HepG2 (cell line): ENCODE measurements around the gene RHOT2. TPM values are rescaled to one million over a fixed set of nuclear protein-coding genes. Genes with fewer than 3 reads are reported as not detected.

Experiments used
- ARNT ChIP-seq: fragments of 450-650 bp; IDR thresholded peaks from 2 replicates; pipeline ENCODE4 v1.6.1; 2017
- CHD2 ChIP-seq: IDR thresholded peaks from 2 replicates; pipeline ENCODE4 v1.6.1; 2011; ENCODE audit warnings: low read depth, low read length, improper control_type of control experiment
- HOXD1 ChIP-seq: sonication (generic); formaldehyde crosslinking; IDR thresholded peaks from 2 replicates; pipeline ENCODE4 v1.5.0; 2020; ENCODE audit warnings: missing genetic modification reagents
- NFE2L1 ChIP-seq: sonication (generic); formaldehyde crosslinking; IDR thresholded peaks from 2 replicates; pipeline ENCODE4 v1.4.0; 2020; ENCODE audit warnings: missing genetic modification reagents, mild to moderate bottlenecking, borderline replicate concordance
- NRL ChIP-seq: sonication (generic); formaldehyde crosslinking; IDR thresholded peaks from 2 replicates; pipeline ENCODE4 v1.5.0; 2020; ENCODE audit warnings: missing genetic modification reagents, mild to moderate bottlenecking, moderate library complexity, borderline replicate concordance
- PRPF4 ChIP-seq: fragments of 200-400 bp; formaldehyde crosslinking; IDR thresholded peaks from 2 replicates; pipeline ENCODE4 v1.6.1; 2016; ENCODE audit warnings: low read length, low read depth; ENCODE audit not compliant: poor library complexity, severe bottlenecking
- RFX1 ChIP-seq: fragments of 450-650 bp; IDR thresholded peaks from 2 replicates; pipeline ENCODE4 v1.6.1; 2017
- RFXAP ChIP-seq: sonication (generic); formaldehyde crosslinking; IDR thresholded peaks from 2 replicates; pipeline ENCODE4 v1.4.0; 2020; ENCODE audit warnings: missing genetic modification reagents, borderline replicate concordance
- THAP7 ChIP-seq: sonication (generic); formaldehyde crosslinking; IDR thresholded peaks from 2 replicates; pipeline ENCODE4 v1.8.1; 2023; ENCODE audit warnings: mild to moderate bottlenecking, missing genetic modification reagents
- ZFP82 ChIP-seq: sonication (generic); formaldehyde crosslinking; IDR thresholded peaks from 2 replicates; pipeline ENCODE4 v1.5.1; 2020; ENCODE audit warnings: mild to moderate bottlenecking, missing genetic modification reagents, borderline replicate concordance
- ZHX2 ChIP-seq, 2 experiments: sonication (generic) in 1 of 2; formaldehyde crosslinking in 1 of 2; IDR thresholded peaks; 2 replicates each; pipeline versions ENCODE4 v1.6.1 to v1.9.0; 2014 to 2022; ENCODE audit warnings: antibody characterized with exemption in 1 of 2, borderline replicate concordance in 1 of 2, inconsistent platforms in 1 of 2, low read depth in 1 of 2, missing genetic modification reagents in 1 of 2
- ZNF24 ChIP-seq: fragments of 450-650 bp; IDR thresholded peaks from 2 replicates; pipeline ENCODE4 v1.6.1; 2017; ENCODE audit warnings: antibody characterized with exemption, mild to moderate bottlenecking
- ZNF367 ChIP-seq: sonication (generic); formaldehyde crosslinking; IDR thresholded peaks from 2 replicates; pipeline ENCODE4 v1.4.0; 2020; ENCODE audit warnings: missing genetic modification reagents, borderline replicate concordance
- ZNF441 ChIP-seq: sonication (generic); formaldehyde crosslinking; IDR thresholded peaks from 2 replicates; pipeline ENCODE4 v1.7.0; 2021; ENCODE audit warnings: missing genetic modification reagents, borderline replicate concordance
- ZNF572 ChIP-seq: sonication (generic); formaldehyde crosslinking; IDR thresholded peaks from 2 replicates; pipeline ENCODE4 v1.5.1; 2020; ENCODE audit warnings: mild to moderate bottlenecking, missing genetic modification reagents
- ZNF652 ChIP-seq: IDR thresholded peaks from 2 replicates; pipeline ENCODE4 v1.6.1; 2016; ENCODE audit warnings: low read depth, borderline replicate concordance
- polyA plus RNA-seq, 8 experiments: library from polyadenylated mRNA; depleted of rRNA in 3 of 8; stranded (reverse) in 7 of 8; unstranded in 1 of 8; fragments of >200 nt; fragmentation: Illumina TruSeq in 4 of 8; extraction: Trizol in 4 of 8; gene quantifications; 2 replicates each; pipeline versions ENCODE4 v1.2.1 to v1.2.3, GENCODE V29; 2011 to 2016; ENCODE audit warnings: low read depth in 4 of 8, missing spikeins in 1 of 8, mixed read lengths in 1 of 8; ENCODE audit not compliant: insufficient read depth in 1 of 8
- total RNA-seq, 5 experiments: library from RNA; depleted of rRNA; stranded (reverse); fragments of >200 nt; fragmentation: Illumina TruSeq; extraction: Trizol; gene quantifications; 2 replicates each; pipeline ENCODE4 v1.2.3, GENCODE V29; 2016; ENCODE audit warnings: low read depth in 1 of 5
- TF ChIP-seq, protein P1 (sequence below): sonication (generic); formaldehyde crosslinking; IDR thresholded peaks from 2 replicates; pipeline ENCODE4 v1.4.0; 2020; ENCODE audit warnings: mild to moderate bottlenecking, missing genetic modification reagents
- TF ChIP-seq, protein P2 (sequence below): sonication (generic); formaldehyde crosslinking; IDR thresholded peaks from 2 replicates; pipeline ENCODE4 v1.8.1; 2023; ENCODE audit warnings: mild to moderate bottlenecking, missing genetic modification reagents

RHOT2 gene
- total and polyA plus RNA-seq, 2 of the 13 experiments (the other 11 are each of a cell fraction or from before 2014, with no cell fraction given), result 63.6 to 76.9 TPM

- TF ChIP-seq ZHX2 (IDR thresholded peaks at IDR 0.05; ENCODE audit: low read depth), result no peak
- TF ChIP-seq ZHX2 (CRISPR knock-in tag; IDR thresholded peaks at IDR 0.05; ENCODE audit: borderline replicate concordance), result no peak
- TF ChIP-seq ZNF652 (CRISPR knock-in tag), result no peak
- TF ChIP-seq THAP7 (CRISPR knock-in tag), result no peak
- TF ChIP-seq ZNF441 (CRISPR knock-in tag), result no peak
- TF ChIP-seq ZFP82, result no peak
- no peak for TF ChIP-seq NFE2L1
- TF ChIP-seq RFXAP, result no peak; the same call in 1 of the 2 replicates
- TF ChIP-seq NRL (CRISPR knock-in tag), result no peak
- no peak for TF ChIP-seq ZNF367 (CRISPR knock-in tag)
- TF ChIP-seq ARNT, result no peak
- no peak for TF ChIP-seq HOXD1
- TF ChIP-seq, protein P1, sequence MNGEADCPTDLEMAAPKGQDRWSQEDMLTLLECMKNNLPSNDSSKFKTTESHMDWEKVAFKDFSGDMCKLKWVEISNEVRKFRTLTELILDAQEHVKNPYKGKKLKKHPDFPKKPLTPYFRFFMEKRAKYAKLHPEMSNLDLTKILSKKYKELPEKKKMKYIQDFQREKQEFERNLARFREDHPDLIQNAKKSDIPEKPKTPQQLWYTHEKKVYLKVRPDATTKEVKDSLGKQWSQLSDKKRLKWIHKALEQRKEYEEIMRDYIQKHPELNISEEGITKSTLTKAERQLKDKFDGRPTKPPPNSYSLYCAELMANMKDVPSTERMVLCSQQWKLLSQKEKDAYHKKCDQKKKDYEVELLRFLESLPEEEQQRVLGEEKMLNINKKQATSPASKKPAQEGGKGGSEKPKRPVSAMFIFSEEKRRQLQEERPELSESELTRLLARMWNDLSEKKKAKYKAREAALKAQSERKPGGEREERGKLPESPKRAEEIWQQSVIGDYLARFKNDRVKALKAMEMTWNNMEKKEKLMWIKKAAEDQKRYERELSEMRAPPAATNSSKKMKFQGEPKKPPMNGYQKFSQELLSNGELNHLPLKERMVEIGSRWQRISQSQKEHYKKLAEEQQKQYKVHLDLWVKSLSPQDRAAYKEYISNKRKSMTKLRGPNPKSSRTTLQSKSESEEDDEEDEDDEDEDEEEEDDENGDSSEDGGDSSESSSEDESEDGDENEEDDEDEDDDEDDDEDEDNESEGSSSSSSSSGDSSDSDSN (CRISPR knock-in tag), result no peak; the same call in 1 of the 2 replicates
- TF ChIP-seq ZNF24, result no peak
- no peak for TF ChIP-seq PRPF4
- TF ChIP-seq RFX1, result no peak
- no peak for TF ChIP-seq ZNF572 (CRISPR knock-in tag)
- TF ChIP-seq, protein P2, sequence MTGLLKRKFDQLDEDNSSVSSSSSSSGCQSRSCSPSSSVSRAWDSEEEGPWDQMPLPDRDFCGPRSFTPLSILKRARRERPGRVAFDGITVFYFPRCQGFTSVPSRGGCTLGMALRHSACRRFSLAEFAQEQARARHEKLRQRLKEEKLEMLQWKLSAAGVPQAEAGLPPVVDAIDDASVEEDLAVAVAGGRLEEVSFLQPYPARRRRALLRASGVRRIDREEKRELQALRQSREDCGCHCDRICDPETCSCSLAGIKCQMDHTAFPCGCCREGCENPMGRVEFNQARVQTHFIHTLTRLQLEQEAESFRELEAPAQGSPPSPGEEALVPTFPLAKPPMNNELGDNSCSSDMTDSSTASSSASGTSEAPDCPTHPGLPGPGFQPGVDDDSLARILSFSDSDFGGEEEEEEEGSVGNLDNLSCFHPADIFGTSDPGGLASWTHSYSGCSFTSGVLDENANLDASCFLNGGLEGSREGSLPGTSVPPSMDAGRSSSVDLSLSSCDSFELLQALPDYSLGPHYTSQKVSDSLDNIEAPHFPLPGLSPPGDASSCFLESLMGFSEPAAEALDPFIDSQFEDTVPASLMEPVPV (CRISPR knock-in tag), result no peak
- no peak for TF ChIP-seq CHD2
Measured at GRCh38 chr16:648071-648780, 19.7 kb upstream of the RHOT2 start (continued).
